ENCODE data around the gene ACOX2.

The ACOX2 gene

GRCh38 chr3:58539626-58540025, 2.6 kb upstream of the ACOX2 start:
- peaks cover 23% of the 10 kb centered on the region for H3K4me1 ChIP-seq
- peaks cover 3% of the 10 kb centered on the region for H3K79me2 ChIP-seq
- no peak for TF ChIP-seq CTCF (IDR thresholded peaks at IDR 0.05)
- H3K36me3 ChIP-seq (ENCODE audit: control insufficient read depth, insufficient read depth, low read length): no peaks in the 10 kb centered on the region
- H3K9ac ChIP-seq: no peak overlapping the region
- no peak overlapping the region for H3K4me2 ChIP-seq (ENCODE audit: low read length)
- no peaks in the 10 kb centered on the region for H3K27me3 ChIP-seq (ENCODE audit: control insufficient read depth, insufficient read depth, low read length)
- no peak overlapping the region for H3K27ac ChIP-seq
- H3K9me3 ChIP-seq (ENCODE audit: control insufficient read depth, low read length): no peaks in the 10 kb centered on the region
- H2AFZ ChIP-seq: no peak overlapping the region
- no peak overlapping the region for H3K4me3 ChIP-seq (ENCODE audit: low read depth, low read length)

- Histone ChIP-seq H3K4me3 (ENCODE audit: low read depth, low read length) (no peak overlapping the region), H3K79me2 (peaks cover 3% of the 10 kb centered on the region), H2AFZ (peak overlapping the region; percentile 97), H3K36me3 (ENCODE audit: control insufficient read depth, insufficient read depth, low read length) (no peaks in the 10 kb centered on the region), H3K27ac (peak overlapping the region; percentile 88), H3K27me3 (ENCODE audit: control insufficient read depth, insufficient read depth, low read length) (no peaks in the 10 kb centered on the region), H3K9ac (no peak overlapping the region), H3K9me3 (ENCODE audit: control insufficient read depth, low read length) (no peaks in the 10 kb centered on the region), H3K4me1 (peaks cover 26% of the 10 kb centered on the region), H3K4me2 (ENCODE audit: low read length) (no peak overlapping the region)
- TF ChIP-seq CTCF (IDR thresholded peaks at IDR 0.05): no peak
Measured at GRCh38 chr3:58537412-58538301, 667 bp upstream of the ACOX2 start.

GRCh38 chr3:58535531-58536500, 1.2 kb downstream of the ACOX2 start:
- peak overlapping the region; percentile 88 for H3K27ac ChIP-seq
- peaks cover 26% of the 10 kb centered on the region for H3K4me1 ChIP-seq
- peak overlapping the region; percentile 69 for H3K9ac ChIP-seq
- peaks cover 3% of the 10 kb centered on the region for H3K79me2 ChIP-seq
- no peak overlapping the region for H3K4me3 ChIP-seq (ENCODE audit: low read depth, low read length)
- peak overlapping the region; percentile 97 for H2AFZ ChIP-seq
- no peaks in the 10 kb centered on the region for H3K27me3 ChIP-seq (ENCODE audit: control insufficient read depth, insufficient read depth, low read length)
- H3K36me3 ChIP-seq (ENCODE audit: control insufficient read depth, insufficient read depth, low read length): no peaks in the 10 kb centered on the region
- no peak for TF ChIP-seq CTCF (IDR thresholded peaks at IDR 0.05)
- no peaks in the 10 kb centered on the region for H3K9me3 ChIP-seq (ENCODE audit: control insufficient read depth, low read length)
- peak overlapping the region; percentile 60 for H3K4me2 ChIP-seq (ENCODE audit: low read length)

GRCh38 chr3:58534592-58535494, 2.1 kb downstream of the ACOX2 start:
- no peaks in the 10 kb centered on the region for H3K36me3 ChIP-seq (ENCODE audit: control insufficient read depth, insufficient read depth, low read length)
- TF ChIP-seq CTCF (IDR thresholded peaks at IDR 0.05): no peak
- no peak overlapping the region for H3K27ac ChIP-seq
- H3K4me1 ChIP-seq: peaks cover 26% of the 10 kb centered on the region
- no peak overlapping the region for H3K4me3 ChIP-seq (ENCODE audit: low read depth, low read length)
- no peak overlapping the region for H2AFZ ChIP-seq
- peaks cover 3% of the 10 kb centered on the region for H3K79me2 ChIP-seq
- no peak overlapping the region for H3K4me2 ChIP-seq (ENCODE audit: low read length)
- H3K9ac ChIP-seq: no peak overlapping the region
- H3K27me3 ChIP-seq (ENCODE audit: control insufficient read depth, insufficient read depth, low read length): no peaks in the 10 kb centered on the region
- no peaks in the 10 kb centered on the region for H3K9me3 ChIP-seq (ENCODE audit: control insufficient read depth, low read length)

Data from parathyroid adenoma (tissue), 2 donors.